Measurements from ENCODE around the gene TSEN2.
"Not testable (repeated sequence)": the region's sequence is repeated elsewhere in the genome, so short reads cannot be mapped to it uniquely, and the experiment has no call there.

TSEN2 gene

DNA sequence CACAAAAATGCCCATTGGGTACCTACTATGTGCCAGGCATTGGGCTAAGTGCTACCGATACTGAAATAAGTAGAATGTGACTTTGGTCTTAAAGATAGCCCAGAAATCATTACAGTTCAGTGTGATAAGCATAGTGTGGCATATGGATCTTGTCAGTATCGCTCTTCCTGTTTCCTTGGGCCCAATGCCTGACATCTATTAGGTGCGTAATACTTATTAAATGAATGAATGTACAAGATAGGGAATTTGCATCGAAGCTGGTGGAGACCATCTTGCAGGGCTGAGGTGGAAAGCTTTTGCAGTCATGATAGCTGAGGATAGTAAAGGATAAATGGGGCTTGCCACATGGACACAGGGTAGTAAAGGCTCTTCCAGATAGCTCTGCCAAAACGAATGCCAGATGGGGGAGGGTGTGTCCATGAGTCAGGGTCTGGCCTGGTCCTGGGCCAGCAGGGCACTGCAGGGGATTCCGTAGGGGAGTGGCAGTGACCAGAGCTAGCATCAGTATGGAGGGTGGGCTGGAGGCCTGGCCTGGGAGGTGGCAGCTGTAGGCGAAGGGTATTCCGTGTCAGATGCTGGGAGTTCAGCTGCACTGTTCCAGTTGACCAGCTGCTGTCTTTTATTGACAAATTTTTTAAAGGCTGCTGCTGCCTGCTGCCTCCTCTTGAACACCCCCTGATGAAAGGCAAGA is 23.5 kb downstream of the TSEN2 start:
- FAIRE-seq = no peak

DNA sequence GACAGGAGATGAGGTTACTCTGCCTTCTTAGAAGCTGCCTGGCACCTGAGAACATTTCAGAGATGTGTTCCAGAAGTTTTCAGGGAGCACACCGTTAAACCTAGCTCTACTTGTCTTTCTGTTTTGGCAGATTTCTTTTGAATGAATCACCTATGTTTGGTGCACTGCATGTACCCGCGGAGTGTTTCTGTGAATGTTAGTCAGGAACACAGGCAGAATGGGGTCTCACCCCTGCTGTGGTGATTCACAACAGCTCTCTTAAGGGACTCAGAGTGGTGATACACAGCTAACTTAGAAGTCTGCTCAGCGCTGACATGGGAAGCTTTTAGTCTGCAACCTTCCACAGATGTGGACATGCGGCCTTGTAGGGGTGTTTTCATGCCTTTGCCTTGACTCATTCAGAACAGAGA is 24.0 kb downstream of the TSEN2 start:
- no peak for FAIRE-seq

DNA sequence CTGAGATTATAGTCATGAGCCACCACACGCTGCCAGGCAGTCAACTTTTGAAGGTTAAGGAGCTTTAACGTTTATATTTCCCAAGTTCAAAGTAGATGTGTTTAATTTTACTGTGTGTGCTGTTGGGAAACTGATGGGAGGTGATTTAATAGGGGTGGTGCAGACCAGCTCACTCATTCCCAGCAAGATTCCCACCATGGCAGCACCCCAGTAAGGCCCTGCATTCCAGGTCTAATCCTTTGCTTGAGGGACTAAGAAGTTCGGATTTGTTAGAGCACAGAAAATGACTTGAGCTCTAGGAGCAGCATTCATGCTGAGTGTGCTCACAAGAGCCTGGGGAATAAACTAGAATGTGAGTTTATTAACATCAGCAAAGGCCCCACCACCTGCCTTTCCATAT is 25.2 kb downstream of the TSEN2 start:
- FAIRE-seq = no peak

DNA sequence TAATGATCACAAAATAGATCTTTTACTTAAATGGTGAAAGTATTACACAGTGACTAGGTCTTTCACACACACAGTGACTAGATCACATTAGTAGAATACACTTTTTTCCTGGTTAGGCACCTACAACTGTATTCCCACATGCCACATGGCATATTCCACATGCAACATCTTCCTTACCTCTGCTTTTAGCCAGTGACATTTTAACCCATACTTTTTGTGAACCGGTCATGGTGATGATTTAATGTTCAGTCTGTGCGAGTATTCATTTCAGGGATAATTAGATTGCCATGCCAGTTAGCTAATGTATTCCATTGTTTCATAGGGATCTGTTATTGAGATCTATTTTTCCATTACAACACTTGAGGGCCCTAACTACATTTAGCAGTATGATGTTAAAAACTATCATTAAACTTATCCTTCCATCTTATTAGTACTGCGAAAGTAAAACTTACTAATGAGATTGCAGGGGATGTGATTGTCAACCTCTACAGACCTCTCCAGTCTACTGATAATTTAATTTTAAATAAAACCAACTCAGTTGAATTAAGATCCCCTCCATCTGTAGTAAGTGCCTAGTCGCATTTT is 28.3 kb downstream of the TSEN2 start:
- FAIRE-seq = no peak

DNA sequence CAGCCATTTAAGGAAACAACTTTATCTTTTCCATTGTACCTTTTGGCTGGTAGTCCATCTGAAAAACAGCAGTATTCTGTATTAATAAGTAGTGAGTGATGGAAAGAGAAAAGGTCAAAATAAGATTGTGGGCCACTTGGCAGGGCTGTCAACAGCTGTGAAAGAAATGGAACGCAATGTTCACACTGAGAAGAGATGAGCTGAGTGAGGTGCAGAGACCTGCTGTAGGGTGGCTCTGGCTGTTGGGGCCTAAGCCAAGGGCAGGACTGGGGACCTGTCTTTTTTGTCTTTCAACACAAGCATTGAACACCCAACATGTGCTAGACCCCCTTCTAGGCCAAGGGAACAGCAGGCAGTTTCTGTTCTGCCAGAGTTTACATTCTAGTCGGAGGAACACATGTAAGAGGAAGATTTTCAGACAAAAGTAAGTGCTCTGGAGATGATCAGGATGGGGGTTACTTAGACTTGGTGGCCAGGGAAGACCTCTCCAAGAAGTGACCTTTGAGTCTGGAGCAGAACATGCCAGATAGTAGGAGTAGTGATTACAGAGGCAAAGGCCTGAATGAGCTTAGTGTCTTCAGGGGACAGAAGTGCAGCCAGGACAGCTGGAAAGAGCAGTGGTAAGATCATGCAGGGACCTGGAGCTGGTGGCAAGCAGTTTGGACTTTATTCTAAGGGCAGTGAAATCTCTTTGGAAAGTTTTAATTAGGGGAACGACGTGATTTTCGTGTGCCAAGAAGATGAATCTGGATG is 29.6 kb downstream of the TSEN2 start:
- no peak for FAIRE-seq

DNA sequence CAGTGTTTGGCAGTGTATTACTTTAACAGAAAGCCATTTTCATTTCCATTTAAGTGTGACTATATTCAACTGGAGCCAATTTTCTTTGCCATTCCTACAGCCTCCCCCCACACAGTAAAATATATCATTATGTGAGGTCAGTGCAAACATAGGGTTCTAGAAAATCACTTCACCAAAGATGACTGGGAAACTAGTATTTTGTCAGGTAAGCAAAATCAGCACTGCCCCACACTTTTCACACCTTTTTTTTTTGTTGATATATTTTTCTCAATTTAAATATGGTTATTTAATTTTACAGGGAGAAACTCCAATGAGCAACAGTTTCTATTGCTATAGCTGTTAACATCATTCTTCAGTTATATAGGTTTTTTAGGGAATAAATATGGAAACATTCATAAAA is 31.4 kb downstream of the TSEN2 start:
- FAIRE-seq = no peak

DNA sequence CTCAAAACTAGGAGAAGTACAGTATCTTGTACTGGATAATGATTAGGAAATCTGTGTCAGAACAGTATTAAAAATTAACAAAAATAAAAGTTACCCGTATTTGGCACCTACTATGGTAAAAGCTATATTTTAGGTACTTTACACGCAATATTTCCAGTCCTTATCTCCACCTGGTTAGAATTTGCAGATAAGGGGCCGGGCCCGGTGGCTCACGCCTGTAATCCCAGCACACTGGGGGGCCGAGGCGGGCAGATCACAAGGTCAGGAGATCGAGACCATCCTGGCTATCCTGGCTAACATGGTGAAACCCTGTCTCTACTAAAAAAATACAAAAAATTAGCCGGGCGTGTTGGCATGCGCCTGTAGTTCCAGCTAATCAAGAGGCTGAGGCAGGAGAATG is 32.6 kb downstream of the TSEN2 start:
- FAIRE-seq = no peak

DNA sequence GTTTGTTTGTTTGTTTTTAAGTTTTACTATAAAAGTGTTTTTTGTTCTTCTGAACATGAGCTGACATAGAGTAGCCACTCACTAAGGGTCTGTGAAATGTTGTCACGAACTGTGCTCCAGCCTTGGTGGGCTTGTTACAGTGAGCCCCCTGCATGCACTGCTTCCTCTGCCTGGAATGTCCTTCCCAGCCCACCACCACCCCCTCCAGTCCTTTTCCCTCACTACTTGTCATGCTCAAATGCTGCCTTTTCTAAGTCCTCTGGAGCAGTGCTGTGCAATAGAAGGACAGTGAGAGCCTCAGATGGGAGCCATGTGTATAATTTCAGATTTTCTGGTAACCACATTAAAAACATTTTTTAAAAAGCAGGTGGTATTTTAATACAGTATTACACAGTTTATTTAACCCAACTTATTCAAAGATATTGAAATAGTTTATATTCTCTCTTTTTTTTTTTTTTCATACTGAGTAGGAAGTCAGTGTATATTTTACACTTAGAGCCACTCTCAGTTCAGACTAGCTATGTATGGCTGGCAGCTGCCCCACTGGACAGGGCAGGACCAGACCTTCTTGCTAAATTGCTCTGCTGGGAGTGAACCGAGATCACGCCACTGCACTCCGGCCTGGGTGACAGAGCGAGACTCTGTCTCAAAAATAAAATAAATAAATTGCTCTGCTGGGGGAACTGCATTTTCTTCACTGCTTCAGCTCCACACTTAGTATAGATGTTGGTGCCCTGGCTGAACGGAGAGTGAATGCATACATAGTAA is 34.2 kb downstream of the TSEN2 start:
- FAIRE-seq = no peak

DNA sequence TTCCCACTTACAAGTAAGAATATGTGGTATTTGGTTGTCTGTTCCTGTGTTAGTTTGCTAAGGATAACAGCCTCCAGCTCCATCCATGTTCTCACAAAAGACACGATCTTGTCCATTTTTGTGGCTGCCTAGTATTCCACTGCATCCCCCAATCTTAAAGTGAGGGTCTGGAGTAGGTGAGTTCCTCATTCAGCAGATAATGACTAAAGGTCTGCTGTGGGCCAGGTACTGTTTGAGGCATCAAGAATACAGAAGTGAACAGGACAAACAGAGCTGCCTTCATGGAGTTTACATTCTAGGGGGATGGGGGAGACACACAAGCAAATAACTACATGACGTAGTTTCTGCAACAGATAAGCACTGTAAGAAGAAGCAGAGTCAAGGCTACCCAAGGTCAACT is 36.7 kb downstream of the TSEN2 start:
- FAIRE-seq = no peak

DNA sequence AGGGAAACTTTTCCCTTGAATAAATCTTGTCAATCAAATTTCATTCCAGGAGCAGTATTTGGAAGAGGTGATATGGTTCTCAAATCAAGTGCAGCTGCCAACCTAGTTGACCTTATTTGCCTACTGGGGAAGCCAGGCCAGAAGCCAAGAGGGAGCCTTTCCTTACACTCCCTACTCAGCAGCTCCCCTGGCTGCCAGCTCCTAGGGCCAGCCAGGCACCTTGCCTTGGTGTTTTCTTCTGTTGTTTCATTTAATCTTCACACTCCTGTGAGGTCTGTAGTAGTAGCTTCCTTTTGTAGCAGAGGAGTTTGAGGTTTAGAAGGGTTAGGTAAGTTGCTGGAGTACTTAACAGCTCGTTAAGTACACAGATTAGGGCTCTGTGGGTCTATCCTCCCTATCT is 38.4 kb downstream of the TSEN2 start:
- FAIRE-seq = no peak

DNA sequence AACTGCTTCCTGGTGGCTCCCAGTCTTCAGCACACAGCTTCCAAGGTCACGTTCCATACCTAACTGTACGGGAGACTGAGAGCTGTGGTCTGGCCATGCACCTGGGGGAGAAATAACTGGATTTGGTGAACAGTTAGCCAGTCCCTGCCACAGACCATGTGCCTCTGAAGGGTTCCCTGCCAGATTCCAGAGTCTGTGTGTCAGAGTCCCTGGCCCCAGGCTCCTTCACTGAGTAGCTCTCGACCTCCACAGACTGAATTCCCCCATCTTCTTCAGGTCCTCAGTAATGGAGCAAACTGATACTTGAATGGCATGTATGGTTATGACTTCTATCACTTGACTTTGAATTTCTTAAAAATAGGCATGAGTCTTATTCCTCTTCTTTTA is 43.5 kb downstream of the TSEN2 start:
- no peak for FAIRE-seq

DNA sequence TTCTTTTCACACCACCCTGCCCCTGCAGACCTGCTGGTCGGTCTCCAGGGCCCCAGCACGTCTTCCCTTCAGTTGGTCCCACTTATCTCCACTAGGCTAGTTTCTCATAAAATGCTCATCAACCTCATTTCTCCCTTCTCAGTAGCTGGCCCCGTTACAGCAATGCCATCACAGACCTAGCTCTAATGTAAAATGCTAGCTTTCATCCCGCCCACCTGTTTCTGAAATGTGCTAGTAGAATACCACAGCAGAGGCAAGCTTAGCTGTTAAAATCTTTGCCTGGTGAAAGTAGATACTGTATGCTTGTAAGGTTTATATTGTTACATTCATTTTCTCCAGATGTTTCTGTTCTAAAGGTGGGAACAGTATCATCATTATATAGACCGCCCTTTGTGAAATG is 47.9 kb downstream of the TSEN2 start:
- FAIRE-seq = no peak

DNA sequence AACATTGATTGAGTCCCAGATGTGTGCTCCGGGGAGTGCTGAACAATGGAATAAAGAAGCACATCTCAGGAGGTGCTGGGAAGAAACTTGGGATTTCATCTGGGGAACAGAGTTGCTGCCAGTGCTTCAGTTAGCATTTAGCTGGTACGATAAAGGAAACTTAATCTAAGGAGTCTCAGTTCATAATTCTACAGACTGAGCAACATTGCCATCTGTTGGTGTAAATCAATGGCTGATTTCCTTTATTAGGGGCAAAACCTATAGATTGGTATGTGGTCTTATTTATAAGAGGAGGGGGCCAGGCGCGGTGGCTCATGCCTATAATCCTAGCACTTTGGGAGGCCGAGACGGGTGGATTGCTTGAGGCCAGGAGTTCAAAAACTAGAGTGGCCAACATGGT is 52.1 kb downstream of the TSEN2 start:
- no peak for FAIRE-seq

DNA sequence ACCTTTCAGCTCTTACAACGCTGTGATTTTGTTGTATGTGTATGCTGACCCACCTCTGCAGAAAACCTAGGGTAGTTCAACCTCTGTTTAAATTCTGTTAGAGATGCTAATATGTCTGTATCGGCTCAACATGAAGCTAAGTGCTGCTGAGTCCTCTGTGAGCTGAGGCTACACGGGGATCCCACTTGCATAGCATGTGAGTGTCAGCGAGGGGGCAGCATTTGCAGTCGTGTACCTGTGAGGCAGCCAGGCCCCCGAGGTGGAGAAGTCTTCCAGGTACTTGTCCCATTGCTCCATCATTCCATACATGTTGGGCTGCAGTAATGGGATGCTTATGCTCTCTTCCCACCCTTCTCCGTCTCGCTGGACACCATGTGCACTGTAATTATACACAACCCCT is 57.3 kb downstream of the TSEN2 start:
- no peak for FAIRE-seq

DNA sequence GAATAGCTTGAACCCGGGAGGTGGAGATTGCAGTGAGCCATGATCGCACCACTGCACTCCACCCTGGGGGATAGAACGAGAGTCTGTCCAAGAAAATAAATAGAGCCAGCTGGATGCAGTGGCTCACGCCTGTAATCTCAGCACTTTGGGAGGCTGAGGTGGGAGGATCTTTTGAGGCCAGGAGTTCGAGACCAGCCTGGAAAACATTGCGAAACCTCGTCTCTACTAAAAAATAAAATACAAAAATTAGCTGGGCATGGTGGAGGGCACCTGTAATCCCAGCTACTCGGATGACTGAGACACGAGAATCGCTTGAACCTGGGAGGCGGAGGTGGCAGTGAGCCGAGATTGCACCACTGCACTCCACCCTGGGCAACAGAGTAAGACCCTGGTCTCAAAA is 59.2 kb downstream of the TSEN2 start:
- FAIRE-seq = not testable (repeated sequence)

DNA sequence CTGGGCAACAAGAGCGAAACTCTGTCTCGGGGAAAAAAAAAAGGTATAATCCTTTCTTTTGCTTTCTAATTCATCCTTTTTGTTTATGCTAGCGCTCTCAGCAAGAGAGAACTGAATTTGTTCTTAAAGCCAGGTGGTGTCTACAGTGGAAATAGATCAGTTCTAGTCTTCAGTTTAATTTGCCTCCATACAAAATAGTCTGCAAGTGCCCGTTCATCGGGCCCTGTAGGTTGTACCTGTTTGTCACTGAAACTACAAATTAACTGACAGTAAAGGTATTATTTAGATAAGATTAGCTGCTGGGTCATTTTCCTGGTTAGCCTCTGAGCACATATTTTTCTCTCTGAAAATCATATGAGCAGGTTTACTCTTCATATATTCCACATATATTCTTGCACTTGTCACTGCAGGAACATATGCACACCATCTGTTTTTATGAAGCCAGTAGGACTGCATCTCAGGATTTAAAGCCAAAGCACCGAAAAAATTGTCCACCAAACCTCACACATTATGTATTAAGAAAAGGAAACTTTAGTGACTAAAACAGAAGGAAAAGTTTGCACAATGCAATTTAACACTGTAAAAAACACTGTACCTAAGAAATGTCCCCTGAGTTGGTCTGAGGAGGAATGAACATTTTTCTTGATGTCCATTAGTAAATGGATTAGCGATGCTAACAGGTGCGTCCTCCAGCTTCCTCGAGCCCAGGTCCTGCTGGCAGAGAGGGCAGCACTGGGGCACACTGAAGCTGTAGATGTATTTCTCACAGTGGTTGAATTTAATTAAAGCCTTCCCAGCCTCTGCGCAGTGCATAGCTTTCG is 60.6 kb downstream of the TSEN2 start:
- no peak for FAIRE-seq

DNA sequence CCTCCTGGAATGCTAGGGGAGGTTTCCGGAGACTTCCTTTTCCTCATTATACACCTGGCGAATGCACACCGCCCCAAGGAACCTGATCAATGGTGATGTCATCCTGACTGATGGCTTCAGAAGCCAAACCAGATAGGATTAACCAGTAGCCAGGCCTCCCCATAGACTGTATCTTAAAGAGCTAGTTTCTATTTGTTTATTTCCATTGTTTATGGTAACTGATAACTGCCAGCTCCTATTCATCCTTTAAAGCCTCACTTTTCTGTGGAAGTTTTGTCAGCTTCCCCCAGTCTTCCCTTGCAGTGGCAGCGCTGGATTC is 61.2 kb downstream of the TSEN2 start, which contains the start of gene MKRN2OS:
Gene MKRN2OS, minus strand, starts transcription at position 27 of the 319 bp plus-strand sequence. CDS start 35 bp downstream, outside the sequence.
- no peak for FAIRE-seq

DNA sequence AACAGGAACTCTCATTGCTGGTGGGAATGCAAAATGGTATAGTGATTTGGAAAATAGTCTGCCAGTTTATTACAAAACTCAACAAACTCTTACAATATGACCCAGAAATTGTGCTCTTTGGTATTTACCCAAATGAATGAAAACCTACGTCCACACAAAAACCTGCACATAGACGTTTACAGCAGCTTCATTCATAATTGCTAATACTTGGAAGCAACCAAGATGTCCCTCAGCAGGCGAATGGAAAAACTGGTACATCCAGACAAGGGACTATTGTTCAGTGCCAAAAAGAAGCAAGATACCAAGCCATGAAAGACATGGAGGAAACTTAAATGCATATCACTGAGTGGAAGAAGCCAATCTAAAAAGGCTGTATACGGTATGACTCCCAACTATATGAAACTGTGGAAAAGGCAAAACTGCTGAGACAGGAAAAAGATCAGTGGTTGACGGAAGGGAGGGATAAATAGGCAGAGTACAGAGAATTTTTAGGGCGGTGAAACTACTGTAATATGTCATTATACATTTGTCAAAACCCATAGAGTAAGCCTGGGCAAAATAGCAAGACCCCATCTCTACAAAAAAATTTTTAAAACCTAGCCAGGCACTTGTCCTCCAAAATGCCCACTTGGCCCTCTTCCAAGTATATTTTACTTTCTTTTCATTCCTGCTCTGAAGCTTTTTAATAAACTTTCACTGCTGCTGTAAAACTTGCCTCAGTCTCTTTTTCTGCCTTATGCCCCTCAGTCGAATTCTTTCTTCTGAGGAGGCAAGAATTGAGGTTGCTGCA is 65.9 kb downstream of the TSEN2 start:
- no peak for FAIRE-seq

DNA sequence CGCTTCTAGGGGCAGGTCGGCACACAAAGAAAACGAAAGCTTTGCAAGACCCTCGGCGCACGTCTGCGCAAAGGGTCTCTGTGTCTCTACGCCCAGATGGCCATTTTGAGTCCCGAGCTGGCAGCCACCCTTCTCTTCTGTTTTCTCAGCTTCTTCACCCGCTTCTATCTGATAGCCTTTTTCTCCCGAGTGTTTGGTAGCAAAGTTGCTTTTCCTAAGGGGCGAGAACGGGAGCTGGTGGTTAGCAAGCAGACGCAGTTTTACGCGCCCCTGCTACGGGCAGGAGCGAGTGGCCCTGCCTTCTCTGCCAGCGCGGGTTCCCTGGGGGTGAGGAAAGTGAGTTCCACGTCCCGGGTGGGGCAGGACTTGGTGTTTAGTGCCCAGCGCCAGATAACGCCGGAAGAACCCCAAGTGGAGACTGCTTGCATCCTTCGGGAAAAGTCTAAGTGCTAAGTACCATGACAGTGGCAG is 69.7 kb downstream of the TSEN2 start:
- FAIRE-seq = no peak

DNA sequence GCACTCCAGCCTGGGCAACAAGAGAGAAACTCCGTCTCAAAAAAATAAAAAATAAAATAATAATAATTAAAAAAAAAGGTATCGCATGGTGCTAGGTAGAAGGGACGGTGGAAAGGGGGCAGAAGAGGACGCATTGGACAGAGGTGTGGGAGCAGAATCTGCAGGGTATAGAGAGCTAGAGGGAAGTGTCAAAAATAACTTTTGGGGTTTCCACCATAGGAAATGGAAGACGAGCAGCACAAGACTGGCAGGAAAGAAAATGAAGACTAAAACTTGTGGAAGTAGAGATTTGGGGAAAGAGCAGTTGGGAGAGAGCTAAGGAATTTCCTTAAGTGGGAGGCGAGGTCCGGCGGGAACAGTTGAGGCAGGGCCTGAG is 72.0 kb downstream of the TSEN2 start:
- FAIRE-seq = no peak

DNA sequence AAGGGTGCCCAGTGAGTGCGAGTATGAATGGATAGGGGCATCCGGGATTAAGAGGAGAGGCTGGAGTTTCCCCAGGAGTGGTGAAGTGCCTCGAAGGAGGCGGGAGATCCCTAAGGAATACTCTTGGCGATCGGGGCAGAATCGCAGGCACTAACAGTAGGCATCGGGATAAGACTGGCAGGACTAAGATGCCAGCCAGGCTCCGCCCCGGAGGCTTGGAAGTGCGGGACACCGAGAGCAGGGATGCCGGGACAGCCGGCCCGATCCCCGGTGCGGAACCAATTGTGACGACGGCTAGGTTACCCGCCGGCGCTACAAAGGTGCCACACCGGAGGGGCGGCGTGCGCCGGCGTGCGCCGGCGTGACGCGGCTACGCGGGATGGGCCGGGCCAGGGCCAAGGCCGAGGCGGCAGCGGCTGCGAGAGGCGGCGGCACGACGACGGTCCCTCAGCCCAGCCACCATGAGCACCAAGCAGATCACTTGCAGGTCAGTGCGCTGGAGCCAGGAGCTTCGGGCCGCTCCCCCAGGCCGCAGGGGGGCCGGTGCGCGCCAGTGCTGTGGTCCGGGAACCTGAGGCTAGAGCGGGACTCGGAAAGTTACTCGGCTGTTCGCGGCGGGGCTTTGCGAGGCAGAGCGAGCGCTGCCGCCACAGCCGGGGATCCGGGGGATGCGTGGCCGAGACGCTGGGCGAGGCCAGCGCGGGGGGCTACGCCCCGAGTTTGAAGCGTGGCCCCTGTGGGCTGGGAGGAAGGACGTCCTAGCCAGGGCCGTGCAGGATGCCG is 72.6 kb downstream of the TSEN2 start, which contains the start of gene MKRN2:
Gene MKRN2, plus strand, starts transcription at position 398 of the 783 bp plus-strand sequence. Its CDS starts 64 bp downstream, at position 462.
- FAIRE-seq = no peak
